PC-9 (cell line): Measurements from ENCODE around the gene CACNA2D4. TPM values are rescaled to one million over a fixed set of nuclear protein-coding genes. Genes with fewer than 3 reads are reported as not detected.

Experiments
- BruUV-seq: library from RNA; stranded (reverse); fragments of 400-500 nt; replicated peaks from 2 replicates; lab custom pipeline; 2021; lab: Mats Ljungman, UMichigan
- CTCF ChIA-PET: fragments of 300-600 bp; sonication (Branson Sonifier 250); formaldehyde crosslinking; loops from one replicate; lab custom pipeline; 2022; ENCODE audit warnings: antibody characterized with exemption; lab: Charles Lee
- POLR2A ChIA-PET: fragments of 300-600 bp; sonication (Branson Sonifier 250); formaldehyde crosslinking; loops from one replicate; lab custom pipeline; 2022; ENCODE audit warnings: antibody characterized with exemption; ENCODE audit not compliant: unreplicated experiment; lab: Charles Lee
- DNase-seq, 2 experiments: peaks; one replicate each; pipeline versions ENCODE4 v3.0.0 to v3.0.0-alpha.2; 2015 to 2022; ENCODE audit warnings: mixed read lengths in 1 of 2
- H2AFZ ChIP-seq: fragments of 200-600 bp; sonication (generic); 2 replicates; pipeline ENCODE4 v1.8.1; 2017; ENCODE audit warnings: antibody characterized with exemption
- H3F3A ChIP-seq: fragments of 200-600 bp; sonication (generic); 2 replicates; pipeline ENCODE4 v1.8.1; 2017; ENCODE audit warnings: antibody characterized with exemption, mild to moderate bottlenecking, low read depth; ENCODE audit not compliant: insufficient read depth
- H3K27ac ChIP-seq: fragments of 200-600 bp; sonication (generic); 2 replicates; pipeline ENCODE4 v1.6.1; 2016; ENCODE audit warnings: mixed run types
- H3K27me3 ChIP-seq: fragments of 200-600 bp; sonication (generic); 2 replicates; pipeline ENCODE4 v1.6.1; 2016; ENCODE audit warnings: low read depth, mixed run types; ENCODE audit not compliant: insufficient read depth
- H3K36me3 ChIP-seq: fragments of 200-600 bp; sonication (generic); 2 replicates; pipeline ENCODE4 v1.6.1; 2016; ENCODE audit warnings: low read depth, mixed run types
- H3K4me1 ChIP-seq: fragments of 200-600 bp; sonication (generic); replicated peaks from 2 replicates; pipeline ENCODE4 v1.6.1; 2016; ENCODE audit warnings: mixed run types; ENCODE audit not compliant: insufficient read depth
- H3K4me2 ChIP-seq: fragments of 200-600 bp; sonication (generic); 2 replicates; pipeline ENCODE4 v1.6.1; 2017; ENCODE audit warnings: mixed run types
- H3K4me3 ChIP-seq: fragments of 200-600 bp; sonication (generic); 2 replicates; pipeline ENCODE4 v1.6.1; 2016; ENCODE audit warnings: mixed run types
- H3K79me2 ChIP-seq: fragments of 200-600 bp; sonication (generic); 2 replicates; pipeline ENCODE4 v1.6.1; 2017; ENCODE audit warnings: low read depth, mixed run types
- H3K9me2 ChIP-seq: fragments of 200-600 bp; sonication (generic); 2 replicates; pipeline ENCODE4 v1.8.1; 2017; ENCODE audit warnings: mild to moderate bottlenecking; ENCODE audit not compliant: insufficient read depth
- H3K9me3 ChIP-seq: fragments of 200-600 bp; sonication (generic); 2 replicates; pipeline ENCODE4 v1.8.1; 2016; ENCODE audit warnings: low read depth; ENCODE audit not compliant: insufficient read depth
- H4K20me1 ChIP-seq: fragments of 200-600 bp; sonication (generic); 2 replicates; pipeline ENCODE4 v1.8.1; 2017; ENCODE audit not compliant: insufficient read depth
- CTCF ChIP-seq: fragments of 200-600 bp; sonication (generic); conservative IDR thresholded peaks from 2 replicates; pipeline ENCODE4 v1.6.1; 2017; ENCODE audit warnings: mixed run types, antibody characterized with exemption, mild to moderate bottlenecking, moderate library complexity
- EZH2 ChIP-seq: fragments of 200-600 bp; sonication (generic); IDR thresholded peaks from 2 replicates; pipeline ENCODE4 v1.8.0; 2017; ENCODE audit warnings: antibody characterized with exemption, low read depth
- intact Hi-C: fragments of 100-400 bp; cut with micrococcal nuclease; formaldehyde crosslinking; loops from one replicate; pipeline ENCODE4 v1.10.0; 2022; ENCODE audit not compliant: unreplicated experiment
- total RNA-seq: library from RNA; stranded (reverse); gene quantifications from 2 replicates; pipeline ENCODE4 v1.2.3, GENCODE V29; 2021

Gene CACNA2D4
- total RNA-seq, 1 experiment from 2014 or later, result not detected

- TF ChIP-seq EZH2 (0 out of 2 replicates have a peak, but pooled peaks have one; percentile 17), CTCF (no peak)
- POLR2A ChIA-PET, result no interaction called here
- H3K4me1 ChIP-seq, result no peaks in the 10 kb centered on the region
- no peaks in the 10 kb centered on the region for H3K9me3 ChIP-seq
- peaks cover 11% of the 10 kb centered on the region; the same call in 1 of the 2 replicates for H4K20me1 ChIP-seq
- no TSS peak for BruUV-seq
- intact Hi-C loops, result no loop called here
- no peaks in the 10 kb centered on the region for H3K36me3 ChIP-seq
- peaks cover 99% of the 10 kb centered on the region for H3K27me3 ChIP-seq
- CTCF ChIA-PET, result no interaction called here
- H2AFZ ChIP-seq, result no peak overlapping the region
- H3K4me3 ChIP-seq, result no peak overlapping the region
- no peak overlapping the region for H3K27ac ChIP-seq
- H3K4me2 ChIP-seq, result no peak overlapping the region
- H3K9me2 ChIP-seq, result no peaks in the 10 kb centered on the region
- no peak for DNase-seq
- no peaks in the 10 kb centered on the region for H3K79me2 ChIP-seq
- no peaks in the 10 kb centered on the region for H3F3A ChIP-seq
These were observed 90.3 kb downstream of the CACNA2D4 start for GRCh38 chr12:1827826-1828805.

GRCh38 chr12:1826867-1827705 lies 91.4 kb downstream of the CACNA2D4 start:
- Histone ChIP-seq H3K4me2 (no peak overlapping the region), H3K36me3 (no peaks in the 10 kb centered on the region), H3K4me1 (no peaks in the 10 kb centered on the region), H3F3A (no peaks in the 10 kb centered on the region), H3K9me2 (no peaks in the 10 kb centered on the region), H3K27ac (no peak overlapping the region), H3K27me3 (peaks cover 99% of the 10 kb centered on the region), H4K20me1 (peaks cover 11% of the 10 kb centered on the region; the same call in 1 of the 2 replicates), H2AFZ (no peak overlapping the region), H3K4me3 (no peak overlapping the region), H3K79me2 (no peaks in the 10 kb centered on the region), H3K9me3 (no peaks in the 10 kb centered on the region)
- ChIA-PET POLR2A (interaction anchor here (0.5 kb wide), 1 partner anchor 42 kb away, joined by 5 read pairs; no protein-coding TSS in a partner anchor), CTCF (no interaction called here)
- no peak for TF ChIP-seq EZH2
- no peak for TF ChIP-seq CTCF
- intact Hi-C loops, result no loop called here
- DNase-seq, result no peak
- BruUV-seq, result no TSS peak

- CTCF ChIA-PET, result no interaction called here
- Histone ChIP-seq H3K4me2 (no peak overlapping the region), H3K27ac (no peak overlapping the region), H3K79me2 (no peaks in the 10 kb centered on the region), H3K4me3 (no peak overlapping the region), H4K20me1 (peaks cover 11% of the 10 kb centered on the region; the same call in 1 of the 2 replicates), H3F3A (no peaks in the 10 kb centered on the region), H3K27me3 (peaks cover 100% of the 10 kb centered on the region), H3K4me1 (no peaks in the 10 kb centered on the region), H3K9me3 (no peaks in the 10 kb centered on the region), H2AFZ (no peak overlapping the region), H3K9me2 (no peaks in the 10 kb centered on the region), H3K36me3 (no peaks in the 10 kb centered on the region)
- no peak for TF ChIP-seq EZH2
- no peak for TF ChIP-seq CTCF
- intact Hi-C loops, result no loop called here
- POLR2A ChIA-PET, result no interaction called here
- no peak for DNase-seq
- BruUV-seq, result no TSS peak
These were observed 92.1 kb downstream of the CACNA2D4 start for GRCh38 chr12:1826401-1826800.
